ENCODE results near the gene DBH.

DBH gene

GRCh38 chr9:133699546-133699945, 63.4 kb downstream of the DBH start:
- no peak overlapping the region for H2BK15ac ChIP-seq (ENCODE audit: low read length)
- no peak overlapping the region for H3K23ac ChIP-seq (ENCODE audit: low read depth, low read length, poor library complexity)
- H3K14ac ChIP-seq (ENCODE audit: low read length), result no peak overlapping the region
- WGBS, 2 donors (ENCODE audit: extremely low coverage in 2 of 2, insufficient read length in 2 of 2, insufficient replicate concordance in 1 of 2), result no CpG with 5 or more reads among the region's 6 CpGs
- H3K9me3 ChIP-seq (replicated peaks in 1 of 2; ENCODE audit: control insufficient read depth in 2 of 2, insufficient read depth in 1 of 2, low read depth in 1 of 2, low read length in 2 of 2), result no peaks in the 10 kb centered on the region
- H3K9ac ChIP-seq (ENCODE audit: low read depth, low read length, poor library complexity), result no peak overlapping the region
- no peak overlapping the region for H2BK120ac ChIP-seq (ENCODE audit: low read depth, low read length)
- no peaks in the 10 kb centered on the region for H3K79me1 ChIP-seq (ENCODE audit: low read depth, low read length)
- no peak for DNase-seq (ENCODE audit: low spot score)
- no peak overlapping the region for H3K4ac ChIP-seq (ENCODE audit: low read length)
- H3K27me3 ChIP-seq (ENCODE audit: control insufficient read depth in 3 of 3, insufficient read depth in 3 of 3, low read depth in 1 of 3, low read length in 3 of 3), result no peaks in the 10 kb centered on the region
- no peak overlapping the region for H3K18ac ChIP-seq (ENCODE audit: low read length)
- no peak overlapping the region for H3K27ac ChIP-seq (replicated peaks; ENCODE audit: low read length)
- no peak overlapping the region for H4K8ac ChIP-seq (ENCODE audit: low read depth, low read length)
- H2AFZ ChIP-seq (ENCODE audit: low read length), result no peak overlapping the region
- no peak overlapping the region for H2BK5ac ChIP-seq (ENCODE audit: low read length)
- H4K91ac ChIP-seq (ENCODE audit: low read depth, low read length, poor library complexity), result no peak overlapping the region
- H2AK5ac ChIP-seq (ENCODE audit: low read depth, low read length), result no peak overlapping the region
- no peak overlapping the region for H2BK12ac ChIP-seq (ENCODE audit: low read length)
- no peak overlapping the region for H3K4me2 ChIP-seq (ENCODE audit: insufficient read depth, low read length, poor library complexity, severe bottlenecking)
- H3K36me3 ChIP-seq (replicated peaks in 1 of 2; ENCODE audit: control insufficient read depth in 2 of 2, insufficient read depth in 2 of 2, low read length in 2 of 2), result no peaks in the 10 kb centered on the region
- no peak overlapping the region for H3K4me3 ChIP-seq (ENCODE audit: low read length in 2 of 2)
- H3K4me1 ChIP-seq (ENCODE audit: control insufficient read depth in 2 of 2, insufficient read depth in 1 of 2, low read depth in 1 of 2, low read length in 2 of 2), result peaks cover 5 to 14% of the 10 kb centered on the region in 2 donors

DNA sequence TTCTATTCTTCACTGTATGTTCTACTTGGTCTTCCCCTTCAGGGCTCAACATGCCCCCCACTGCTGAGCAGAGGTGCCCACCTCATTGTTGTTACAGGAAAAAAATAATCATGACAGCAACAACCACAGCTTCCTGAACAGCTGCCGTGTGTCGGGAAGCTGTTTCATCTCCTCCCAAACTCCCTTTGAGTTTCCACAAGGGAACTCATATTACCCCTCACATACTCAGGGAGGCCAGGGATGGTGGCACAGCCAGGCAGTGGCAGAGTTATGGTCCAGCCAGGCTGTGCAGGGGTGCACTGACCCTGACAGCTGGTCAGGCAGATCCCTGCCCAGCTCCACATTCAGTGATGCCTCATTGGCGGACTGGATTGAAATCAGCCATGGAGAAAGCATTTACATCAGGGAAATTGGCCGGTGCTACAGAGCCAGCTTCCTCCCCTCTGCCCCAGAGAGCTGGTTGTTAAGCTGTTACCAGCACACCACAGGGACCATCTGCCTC, 64.7 kb downstream of the DBH start:
- Histone ChIP-seq H2AK5ac (ENCODE audit: low read depth, low read length) (no peak overlapping the region), H2BK12ac (ENCODE audit: low read length) (no peak overlapping the region), H2BK120ac (ENCODE audit: low read depth, low read length) (no peak overlapping the region), H2BK15ac (ENCODE audit: low read length) (no peak overlapping the region), H3K9me3 (replicated peaks in 1 of 2; ENCODE audit: control insufficient read depth in 2 of 2, insufficient read depth in 1 of 2, low read depth in 1 of 2, low read length in 2 of 2) (no peaks in the 10 kb centered on the region), H3K27ac (replicated peaks; ENCODE audit: low read length) (no peak overlapping the region), H3K27me3 (ENCODE audit: control insufficient read depth in 3 of 3, insufficient read depth in 3 of 3, low read depth in 1 of 3, low read length in 3 of 3) (no peaks in the 10 kb centered on the region), H4K8ac (ENCODE audit: low read depth, low read length) (no peak overlapping the region), H3K4me3 (ENCODE audit: low read length in 2 of 2) (no peak overlapping the region), H3K14ac (ENCODE audit: low read length) (no peak overlapping the region), H3K23ac (ENCODE audit: low read depth, low read length, poor library complexity) (no peak overlapping the region), H3K9ac (ENCODE audit: low read depth, low read length, poor library complexity) (no peak overlapping the region), H3K18ac (ENCODE audit: low read length) (peak overlapping the region; percentile 11), H3K4me1 (ENCODE audit: control insufficient read depth in 2 of 2, insufficient read depth in 1 of 2, low read depth in 1 of 2, low read length in 2 of 2) (peaks cover 5 to 14% of the 10 kb centered on the region in 2 donors), H3K4ac (ENCODE audit: low read length) (no peak overlapping the region), H3K79me1 (ENCODE audit: low read depth, low read length) (no peaks in the 10 kb centered on the region), H4K91ac (ENCODE audit: low read depth, low read length, poor library complexity) (no peak overlapping the region), H3K4me2 (ENCODE audit: insufficient read depth, low read length, poor library complexity, severe bottlenecking) (no peak overlapping the region), H2AFZ (ENCODE audit: low read length) (no peak overlapping the region), H3K36me3 (replicated peaks in 1 of 2; ENCODE audit: control insufficient read depth in 2 of 2, insufficient read depth in 2 of 2, low read length in 2 of 2) (no peaks in the 10 kb centered on the region), H2BK5ac (ENCODE audit: low read length) (no peak overlapping the region)
- no peak for DNase-seq (ENCODE audit: low spot score)
- no CpG with 5 or more reads among the region's 4 CpGs for WGBS, 2 donors (ENCODE audit: extremely low coverage in 2 of 2, insufficient read length in 2 of 2, insufficient replicate concordance in 1 of 2)

DNA sequence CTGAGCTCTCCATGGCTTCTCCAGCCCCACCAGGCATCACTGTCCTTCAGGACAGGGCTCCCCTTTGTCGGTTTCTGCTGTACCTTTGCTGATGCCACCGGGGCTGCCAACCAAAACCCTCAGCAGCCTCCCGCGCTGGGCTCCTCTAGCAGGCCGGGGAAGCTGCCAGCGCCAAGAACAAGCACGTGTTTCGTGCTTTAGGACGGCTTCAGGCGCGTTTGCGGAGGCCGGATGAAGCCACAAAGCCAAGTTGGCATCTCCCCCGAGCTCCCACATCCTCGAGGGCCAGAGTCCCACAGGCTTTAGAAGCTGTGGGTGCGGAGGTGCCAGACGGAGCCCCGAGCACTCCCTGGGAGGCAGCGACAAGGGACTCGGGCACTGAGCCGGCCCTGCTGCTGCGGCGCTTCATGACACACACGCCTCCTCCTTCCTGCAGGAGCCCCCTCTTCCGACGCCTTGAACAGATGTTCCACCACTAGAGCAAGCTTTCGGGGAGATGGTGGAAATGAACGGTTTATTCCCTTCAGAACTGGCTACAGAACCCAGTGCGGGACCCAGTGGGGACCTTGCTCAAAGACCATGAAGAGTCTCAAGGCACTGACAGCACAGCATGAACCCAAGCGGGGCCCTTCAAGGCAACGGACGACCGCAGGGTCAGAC, 65.3 kb downstream of the DBH start:
- H3K4me2 ChIP-seq (ENCODE audit: insufficient read depth, low read length, poor library complexity, severe bottlenecking), result no peak overlapping the region
- H2AK5ac ChIP-seq (ENCODE audit: low read depth, low read length), result peak overlapping the region; percentile 27
- H3K79me1 ChIP-seq (ENCODE audit: low read depth, low read length), result no peaks in the 10 kb centered on the region
- H2BK15ac ChIP-seq (ENCODE audit: low read length), result peak overlapping the region; percentile 40
- no peak overlapping the region for H3K4ac ChIP-seq (ENCODE audit: low read length)
- no peak for DNase-seq (ENCODE audit: low spot score)
- peak overlapping the region; percentile 60 for H4K91ac ChIP-seq (ENCODE audit: low read depth, low read length, poor library complexity)
- peak overlapping the region; percentile 86 for H3K23ac ChIP-seq (ENCODE audit: low read depth, low read length, poor library complexity)
- peak overlapping the region; percentile 46 for H2BK5ac ChIP-seq (ENCODE audit: low read length)
- H3K4me3 ChIP-seq (ENCODE audit: low read length in 2 of 2), result no peak overlapping the region
- no peak overlapping the region for H3K14ac ChIP-seq (ENCODE audit: low read length)
- peaks cover 5 to 14% of the 10 kb centered on the region in 2 donors for H3K4me1 ChIP-seq (ENCODE audit: control insufficient read depth in 2 of 2, insufficient read depth in 1 of 2, low read depth in 1 of 2, low read length in 2 of 2)
- H3K27me3 ChIP-seq (ENCODE audit: control insufficient read depth in 3 of 3, insufficient read depth in 3 of 3, low read depth in 1 of 3, low read length in 3 of 3), result no peaks in the 10 kb centered on the region
- H2BK12ac ChIP-seq (ENCODE audit: low read length), result peak overlapping the region; percentile 34
- peak overlapping the region; percentile 96 for H3K18ac ChIP-seq (ENCODE audit: low read length)
- H2BK120ac ChIP-seq (ENCODE audit: low read depth, low read length), result no peak overlapping the region
- H3K27ac ChIP-seq (replicated peaks; ENCODE audit: low read length), result no peak overlapping the region
- WGBS, 2 donors (ENCODE audit: extremely low coverage in 2 of 2, insufficient read length in 2 of 2, insufficient replicate concordance in 1 of 2), result no CpG with 5 or more reads among the region's 33 CpGs
- H4K8ac ChIP-seq (ENCODE audit: low read depth, low read length), result no peak overlapping the region
- no peak overlapping the region for H3K9ac ChIP-seq (ENCODE audit: low read depth, low read length, poor library complexity)
- no peak overlapping the region for H2AFZ ChIP-seq (ENCODE audit: low read length)
- H3K9me3 ChIP-seq (replicated peaks in 1 of 2; ENCODE audit: control insufficient read depth in 2 of 2, insufficient read depth in 1 of 2, low read depth in 1 of 2, low read length in 2 of 2), result no peaks in the 10 kb centered on the region
- H3K36me3 ChIP-seq (replicated peaks in 1 of 2; ENCODE audit: control insufficient read depth in 2 of 2, insufficient read depth in 2 of 2, low read length in 2 of 2), result no peaks in the 10 kb centered on the region

- Histone ChIP-seq H2AK5ac (ENCODE audit: low read depth, low read length) (peak overlapping the region; percentile 88), H2BK5ac (ENCODE audit: low read length) (peak overlapping the region; percentile 79), H3K4ac (ENCODE audit: low read length) (no peak overlapping the region), H3K9ac (ENCODE audit: low read depth, low read length, poor library complexity) (peak overlapping the region; percentile 32), H3K14ac (ENCODE audit: low read length) (peak overlapping the region; percentile 25), H3K9me3 (replicated peaks in 1 of 2; ENCODE audit: control insufficient read depth in 2 of 2, insufficient read depth in 1 of 2, low read depth in 1 of 2, low read length in 2 of 2) (no peaks in the 10 kb centered on the region), H3K4me2 (ENCODE audit: insufficient read depth, low read length, poor library complexity, severe bottlenecking) (no peak overlapping the region), H3K4me1 (ENCODE audit: control insufficient read depth in 2 of 2, insufficient read depth in 1 of 2, low read depth in 1 of 2, low read length in 2 of 2) (peaks cover 5 to 14% of the 10 kb centered on the region in 2 donors), H3K4me3 (ENCODE audit: low read length in 2 of 2) (no peak overlapping the region), H2BK12ac (ENCODE audit: low read length) (peak overlapping the region; percentile 67), H3K36me3 (replicated peaks in 1 of 2; ENCODE audit: control insufficient read depth in 2 of 2, insufficient read depth in 2 of 2, low read length in 2 of 2) (no peaks in the 10 kb centered on the region), H2AFZ (ENCODE audit: low read length) (peak overlapping the region; percentile 45), H3K23ac (ENCODE audit: low read depth, low read length, poor library complexity) (peak overlapping the region; percentile 86), H3K18ac (ENCODE audit: low read length) (peak overlapping the region; percentile 96), H2BK120ac (ENCODE audit: low read depth, low read length) (peak overlapping the region; percentile 84), H3K27me3 (ENCODE audit: control insufficient read depth in 3 of 3, insufficient read depth in 3 of 3, low read depth in 1 of 3, low read length in 3 of 3) (no peaks in the 10 kb centered on the region), H3K27ac (replicated peaks; ENCODE audit: low read length) (no peak overlapping the region), H3K79me1 (ENCODE audit: low read depth, low read length) (peaks cover 2% of the 10 kb centered on the region), H4K91ac (ENCODE audit: low read depth, low read length, poor library complexity) (peak overlapping the region; percentile 60), H2BK15ac (ENCODE audit: low read length) (peak overlapping the region; percentile 40), H4K8ac (ENCODE audit: low read depth, low read length) (peak overlapping the region; percentile 100)
- no peak for DNase-seq (ENCODE audit: low spot score)
- no CpG with 5 or more reads among the region's 39 CpGs for WGBS, 2 donors (ENCODE audit: extremely low coverage in 2 of 2, insufficient read length in 2 of 2, insufficient replicate concordance in 1 of 2)
Measured at GRCh38 chr9:133701981-133702797, 66.0 kb downstream of the DBH start.

Measured in neuronal stem cell (in vitro differentiated cells).